Gastroesophageal sphincter (tissue), 4 donors: Measurements from ENCODE around the gene GALNT7. TPM values are rescaled to one million over a fixed set of nuclear protein-coding genes. Genes with fewer than 3 reads are reported as not detected.
A peak's percentile ranks its signal among the peaks of the same experiment; 100 is the strongest.
"Not testable (repeated sequence)": the region's sequence is repeated elsewhere in the genome, so short reads cannot be mapped to it uniquely, and the experiment has no call there.

ENCODE experiments used
- ATAC-seq: fragments of 150-250 bp; one replicate; pipeline ENCODE4 v1.9.1; 2016; ENCODE audit warnings: mild to moderate bottlenecking, moderate library complexity
- H3K27ac ChIP-seq, 4 donors: fragments of 200-600 bp; sonication (generic) in 3 of 4; 1 replicate in 3 of 4; 2 replicates in 1 of 4; pipeline ENCODE4 v1.5.1; 2016 to 2019
- H3K27me3 ChIP-seq: fragments of 200-600 bp; sonication (generic); one replicate; pipeline ENCODE4 v1.5.1; 2019
- H3K36me3 ChIP-seq, 2 donors: fragments of 200-600 bp; sonication (generic); one replicate each; pipeline ENCODE4 v1.5.1; 2019; ENCODE audit warnings: control low read depth in 1 of 2
- H3K4me1 ChIP-seq, 3 donors: fragments of 200-600 bp; sonication (generic); 1 replicate in 2 of 3; 2 replicates in 1 of 3; pipeline ENCODE4 v1.5.1; 2016 to 2019; ENCODE audit warnings: control low read depth in 2 of 3
- H3K4me3 ChIP-seq, 2 donors: fragments of 200-600 bp; sonication (generic); one replicate each; pipeline ENCODE4 v1.5.1; 2019; ENCODE audit warnings: mild to moderate bottlenecking in 1 of 2, moderate library complexity in 1 of 2
- H3K9me3 ChIP-seq, 3 donors: fragments of 200-600 bp; sonication (generic); one replicate each; pipeline ENCODE4 v1.5.1; 2017 to 2019; ENCODE audit warnings: control low read depth in 2 of 3
- CTCF ChIP-seq, 4 experiments: fragments of 200-600 bp in 2 of 4; fragments of 450-650 bp in 2 of 4; sonication (generic) in 1 of 4; IDR thresholded peaks; one replicate each; pipeline ENCODE4 v1.5.1; 2017 to 2019; ENCODE audit warnings: antibody characterized with exemption in 4 of 4, mild to moderate bottlenecking in 2 of 4, moderate library complexity in 2 of 4
- EP300 ChIP-seq: sonication (generic); formaldehyde crosslinking; IDR thresholded peaks from one replicate; pipeline ENCODE4 v1.6.1; 2017; ENCODE audit warnings: antibody characterized with exemption, mild to moderate bottlenecking
- POLR2A ChIP-seq, 2 donors: fragments of 450-650 bp; IDR thresholded peaks; one replicate each; pipeline ENCODE4 v1.6.1; 2017; ENCODE audit warnings: antibody characterized with exemption in 2 of 2, mild to moderate bottlenecking in 2 of 2, moderate library complexity in 1 of 2
- POLR2AphosphoS5 ChIP-seq: sonication (generic); formaldehyde crosslinking; IDR thresholded peaks from one replicate; pipeline ENCODE4 v1.6.1; 2017; ENCODE audit warnings: antibody characterized with exemption
- WGBS, 2 donors: methylation state at CpG; one replicate each; pipeline ENCODE4 v1.1.5; 2018; ENCODE audit warnings: low coverage in 1 of 2; 5-methylcytosine and 5-hydroxymethylcytosine counted together
- total RNA-seq, 4 donors: library from RNA; depleted of rRNA; stranded (reverse); fragments of >200 nt; gene quantifications; one replicate each; pipeline ENCODE4 v1.1.0, GENCODE V29; 2016

Gene GALNT7, protein sequence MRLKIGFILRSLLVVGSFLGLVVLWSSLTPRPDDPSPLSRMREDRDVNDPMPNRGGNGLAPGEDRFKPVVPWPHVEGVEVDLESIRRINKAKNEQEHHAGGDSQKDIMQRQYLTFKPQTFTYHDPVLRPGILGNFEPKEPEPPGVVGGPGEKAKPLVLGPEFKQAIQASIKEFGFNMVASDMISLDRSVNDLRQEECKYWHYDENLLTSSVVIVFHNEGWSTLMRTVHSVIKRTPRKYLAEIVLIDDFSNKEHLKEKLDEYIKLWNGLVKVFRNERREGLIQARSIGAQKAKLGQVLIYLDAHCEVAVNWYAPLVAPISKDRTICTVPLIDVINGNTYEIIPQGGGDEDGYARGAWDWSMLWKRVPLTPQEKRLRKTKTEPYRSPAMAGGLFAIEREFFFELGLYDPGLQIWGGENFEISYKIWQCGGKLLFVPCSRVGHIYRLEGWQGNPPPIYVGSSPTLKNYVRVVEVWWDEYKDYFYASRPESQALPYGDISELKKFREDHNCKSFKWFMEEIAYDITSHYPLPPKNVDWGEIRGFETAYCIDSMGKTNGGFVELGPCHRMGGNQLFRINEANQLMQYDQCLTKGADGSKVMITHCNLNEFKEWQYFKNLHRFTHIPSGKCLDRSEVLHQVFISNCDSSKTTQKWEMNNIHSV
- 10 to 100 TPM; 13.7 to 30.3 (median 17.5) TPM for total RNA-seq

DNA sequence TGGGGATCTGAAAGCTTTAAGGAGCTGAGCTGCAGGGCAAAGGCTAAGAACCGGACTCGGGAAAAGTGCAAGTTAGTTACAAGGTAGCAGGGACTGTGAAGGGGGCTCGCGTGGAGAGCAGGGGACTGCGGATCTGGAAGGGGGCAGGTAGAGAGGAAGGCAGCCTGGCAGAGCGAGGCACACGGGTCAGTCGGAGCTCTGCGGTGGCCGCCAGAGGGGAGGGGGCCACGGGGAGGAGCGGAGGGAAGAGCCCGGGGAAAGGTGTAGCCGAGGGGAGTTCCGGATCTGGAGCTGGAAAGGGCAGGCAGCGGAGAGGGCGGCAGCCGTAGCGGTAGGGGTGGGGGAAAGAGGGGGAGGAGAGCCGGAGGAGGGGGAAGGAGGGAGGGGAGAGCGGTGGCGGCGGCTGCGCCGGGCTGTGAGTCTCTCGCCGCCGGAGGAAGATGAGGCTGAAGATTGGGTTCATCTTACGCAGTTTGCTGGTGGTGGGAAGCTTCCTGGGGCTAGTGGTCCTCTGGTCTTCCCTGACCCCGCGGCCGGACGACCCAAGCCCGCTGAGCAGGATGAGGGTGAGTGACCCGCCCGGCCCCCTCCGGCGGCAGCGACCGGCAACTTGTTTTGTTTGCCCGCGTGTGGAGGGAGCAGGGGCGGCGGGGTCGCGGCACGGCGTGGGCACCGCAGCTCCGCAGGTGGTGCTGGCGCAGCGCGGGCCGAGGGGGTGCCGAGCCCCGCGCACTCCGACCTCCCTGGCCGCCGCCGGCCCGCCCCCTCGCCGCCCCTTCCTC lies at the start of gene GALNT7:
GALNT7 (plus strand) TSS at position 416 of the 782 bp plus-strand sequence; CDS start at position 441, 25 bp downstream.
- peak within 1 kb of the TSS; percentile 82 to 90 for H3K4me3 ChIP-seq
- no peaks in the 10 kb centered on the region for H3K27me3 ChIP-seq
- H3K4me1 ChIP-seq, result peaks cover 0 to 33% (median 0%) of the 10 kb centered on the region in 3 donors
- peak within 1 kb of the TSS; percentile 77 to 96 (median 94) for H3K27ac ChIP-seq
- TF ChIP-seq POLR2A (IDR thresholded peaks at IDR 0.05), result no peak
- TF ChIP-seq CTCF (IDR thresholded peaks at IDR 0.05), result no peak
- TF ChIP-seq POLR2AphosphoS5, result no peak
- no peak for TF ChIP-seq EP300
- no peaks in the 10 kb centered on the region for H3K9me3 ChIP-seq
- ATAC-seq, result peak; percentile 59
- WGBS, 2 donors, result 0 to 1% methylated on average over 12 to 30 of the region's 64 CpGs
- H3K36me3 ChIP-seq, result peaks cover 0 to 4% of the 10 kb centered on the region in 2 donors

- ATAC-seq, H3K27ac ChIP-seq, H3K9me3 ChIP-seq, H3K36me3 ChIP-seq, H3K27me3 ChIP-seq, H3K4me3 ChIP-seq, H3K4me1 ChIP-seq: not testable (repeated sequence)
- 81 to 88% methylated on average over 2 of the region's 2 CpGs for WGBS, 2 donors
Observed at GRCh38 chr4:173118819-173119218, 49.8 kb upstream of the GALNT7 start.

DNA sequence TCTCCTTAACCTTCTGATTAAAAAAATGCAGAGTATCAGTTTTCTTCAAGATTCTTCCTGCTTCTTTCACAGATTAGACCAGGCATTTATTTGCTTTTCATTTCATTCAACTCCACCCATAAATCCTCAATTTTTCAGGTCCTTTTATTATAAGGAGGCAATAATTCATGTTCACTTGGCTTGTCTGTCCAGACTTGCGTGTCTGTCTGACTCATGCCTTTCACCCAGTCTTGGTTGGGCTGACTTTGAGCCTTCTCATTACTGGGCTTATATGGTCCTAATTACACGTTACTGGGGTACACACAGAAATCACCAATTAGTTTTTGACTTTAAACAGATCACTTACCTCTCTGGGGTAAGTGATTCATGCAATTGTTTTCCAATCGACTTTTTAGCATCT lies 48.8 kb upstream of the GALNT7 start:
- H3K4me1 ChIP-seq, result no peaks in the 10 kb centered on the region
- no peak for TF ChIP-seq EP300
- TF ChIP-seq CTCF (IDR thresholded peaks at IDR 0.05), result no peak
- no peak for TF ChIP-seq POLR2A (IDR thresholded peaks at IDR 0.05)
- no peak for TF ChIP-seq POLR2AphosphoS5
- no peak for ATAC-seq
- no peak overlapping the region for H3K27ac ChIP-seq
- WGBS, 2 donors, result 82 to 92% methylated on average over 2 of the region's 3 CpGs
- H3K4me3 ChIP-seq, result no peak overlapping the region
- H3K36me3 ChIP-seq, result no peaks in the 10 kb centered on the region
- no peaks in the 10 kb centered on the region for H3K27me3 ChIP-seq
- H3K9me3 ChIP-seq, result no peaks in the 10 kb centered on the region

DNA sequence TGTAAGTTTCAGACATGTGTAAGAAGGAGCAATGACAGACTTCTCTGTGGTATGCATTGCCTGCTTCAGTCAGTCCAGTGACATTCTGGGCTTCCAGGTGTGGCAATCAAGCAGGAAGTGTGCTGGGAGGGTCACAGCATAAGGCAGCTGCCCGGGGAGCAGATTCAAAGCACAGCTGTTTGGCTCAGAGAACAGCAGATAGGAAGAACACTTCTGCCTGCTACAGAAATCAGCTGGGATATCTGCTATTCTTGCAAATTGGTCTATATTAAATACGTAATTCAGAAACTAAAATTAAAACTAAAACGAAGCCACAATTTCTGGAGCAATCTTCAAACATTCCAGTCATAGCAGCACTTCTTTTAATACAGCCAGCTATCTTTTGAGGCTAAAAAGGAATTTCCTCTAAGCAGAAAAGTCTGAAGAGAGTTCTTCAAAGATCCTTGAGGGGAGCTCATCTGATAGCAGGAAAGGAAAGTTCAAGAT lies 47.5 kb upstream of the GALNT7 start:
- no peak for ATAC-seq
- Histone ChIP-seq H3K4me3 (no peak overlapping the region), H3K36me3 (no peaks in the 10 kb centered on the region), H3K27me3 (no peaks in the 10 kb centered on the region), H3K4me1 (no peaks in the 10 kb centered on the region), H3K9me3 (no peaks in the 10 kb centered on the region), H3K27ac (no peak overlapping the region)
- WGBS, 2 donors, result 11 to 39% methylated on average over 2 to 3 of the region's 3 CpGs
- no peak for TF ChIP-seq CTCF (IDR thresholded peaks at IDR 0.05)
- no peak for TF ChIP-seq POLR2A (IDR thresholded peaks at IDR 0.05)
- no peak for TF ChIP-seq EP300
- TF ChIP-seq POLR2AphosphoS5, result no peak

DNA sequence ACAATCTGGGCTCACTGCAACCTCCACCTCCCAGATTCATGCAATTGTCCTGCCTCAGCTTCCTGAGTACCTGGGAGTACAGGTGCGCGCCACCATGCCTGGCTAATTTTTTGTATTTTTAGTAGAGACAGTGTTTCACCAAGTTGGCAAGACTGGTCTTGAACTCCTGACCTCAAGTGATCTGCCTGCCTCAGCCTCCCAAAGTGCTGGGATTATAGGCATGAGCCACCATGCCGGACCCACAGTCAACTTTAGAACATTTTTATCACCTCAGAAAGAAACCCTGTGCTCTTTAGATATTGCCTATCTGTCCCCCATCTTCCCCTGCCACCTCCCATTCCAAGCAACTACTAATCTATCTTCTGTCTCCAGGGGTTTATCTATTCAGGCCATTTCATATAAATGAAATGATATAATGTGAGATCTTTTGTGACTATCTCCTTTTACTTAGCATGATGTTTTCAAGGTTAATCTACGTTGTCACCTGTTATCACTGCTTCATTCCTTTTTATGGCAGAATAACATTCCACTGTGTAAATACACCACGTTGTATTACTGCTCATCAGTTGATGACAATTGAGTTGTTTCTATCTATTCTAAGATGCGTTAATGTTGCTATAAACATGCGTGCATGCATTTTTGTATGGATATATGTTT lies 44.3 kb upstream of the GALNT7 start:
- H3K9me3 ChIP-seq, result no peaks in the 10 kb centered on the region
- H3K27me3 ChIP-seq, result no peaks in the 10 kb centered on the region
- H3K36me3 ChIP-seq, result no peaks in the 10 kb centered on the region
- 92 to 98% methylated on average over 4 to 7 of the region's 7 CpGs for WGBS, 2 donors
- no peak overlapping the region for H3K27ac ChIP-seq
- no peaks in the 10 kb centered on the region for H3K4me1 ChIP-seq
- no peak overlapping the region for H3K4me3 ChIP-seq
- ATAC-seq, result no peak
- TF ChIP-seq POLR2AphosphoS5 (no peak), EP300 (no peak)
